ENCODE results near the gene SMCO2.

The SMCO2 gene

DNA sequence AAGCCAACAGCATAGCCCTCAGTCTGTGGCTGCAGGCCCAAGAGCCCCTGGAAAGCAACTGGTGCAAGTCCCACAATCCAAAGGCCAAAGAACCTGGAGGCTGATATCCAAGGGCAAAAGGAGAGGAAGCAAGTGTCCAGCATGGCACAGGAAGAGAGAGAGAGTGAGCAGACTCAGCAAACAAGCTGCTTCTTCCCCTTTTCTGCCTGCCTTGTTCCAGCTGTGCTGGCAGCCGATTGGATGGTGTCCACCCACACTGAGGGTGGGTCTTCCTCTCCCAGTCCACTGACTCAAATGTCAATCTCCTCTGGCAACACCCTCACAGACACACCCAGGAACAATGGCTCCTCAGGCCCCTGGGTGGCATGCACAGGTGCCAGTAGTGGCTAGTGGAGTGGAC lies 33.5 kb downstream of the SMCO2 start:
- ChIA-PET POLR2A (no interaction called here), CTCF (no interaction called here)
- no peaks in the 10 kb centered on the region for H3K9me3 ChIP-seq (ENCODE audit: control insufficient read depth, insufficient read depth, low read depth, low read length)
- TF ChIP-seq YY1 (tag by site-specific recombination; IDR thresholded peaks at IDR 0.05) (no peak), ZNF555 (tag by site-specific recombination; conservative IDR thresholded peaks at IDR 0.05) (no peak), ZNF701 (tag by site-specific recombination; IDR thresholded peaks at IDR 0.05) (no peak), ZNF311 (tag by site-specific recombination; IDR thresholded peaks at IDR 0.05; ENCODE audit: borderline replicate concordance) (no peak), ZNF433 (tag by site-specific recombination; IDR thresholded peaks at IDR 0.05; ENCODE audit: low read depth) (no peak), KLF7 (tag by site-specific recombination; IDR thresholded peaks at IDR 0.05; ENCODE audit: borderline replicate concordance) (no peak), ZNF830 (tag by site-specific recombination; IDR thresholded peaks at IDR 0.05; ENCODE audit: low read depth) (no peak), WT1 (tag by site-specific recombination; IDR thresholded peaks at IDR 0.05) (no peak), ZNF416 (tag by site-specific recombination; IDR thresholded peaks at IDR 0.05) (no peak), ZNF707 (tag by site-specific recombination; IDR thresholded peaks at IDR 0.05) (no peak), ZNF341 (tag by site-specific recombination; IDR thresholded peaks at IDR 0.05; ENCODE audit: low read depth) (no peak)
- TF ChIP-seq, protein P1, sequence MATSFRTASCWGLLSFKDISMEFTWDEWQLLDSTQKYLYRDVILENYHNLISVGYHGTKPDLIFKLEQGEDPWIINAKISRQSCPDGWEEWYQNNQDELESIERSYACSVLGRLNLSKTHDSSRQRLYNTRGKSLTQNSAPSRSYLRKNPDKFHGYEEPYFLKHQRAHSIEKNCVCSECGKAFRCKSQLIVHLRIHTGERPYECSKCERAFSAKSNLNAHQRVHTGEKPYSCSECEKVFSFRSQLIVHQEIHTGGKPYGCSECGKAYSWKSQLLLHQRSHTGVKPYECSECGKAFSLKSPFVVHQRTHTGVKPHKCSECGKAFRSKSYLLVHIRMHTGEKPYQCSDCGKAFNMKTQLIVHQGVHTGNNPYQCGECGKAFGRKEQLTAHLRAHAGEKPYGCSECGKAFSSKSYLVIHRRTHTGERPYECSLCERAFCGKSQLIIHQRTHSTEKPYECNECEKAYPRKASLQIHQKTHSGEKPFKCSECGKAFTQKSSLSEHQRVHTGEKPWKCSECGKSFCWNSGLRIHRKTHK (tag by site-specific recombination; IDR thresholded peaks at IDR 0.05): no peak
- TF ChIP-seq, protein P2, sequence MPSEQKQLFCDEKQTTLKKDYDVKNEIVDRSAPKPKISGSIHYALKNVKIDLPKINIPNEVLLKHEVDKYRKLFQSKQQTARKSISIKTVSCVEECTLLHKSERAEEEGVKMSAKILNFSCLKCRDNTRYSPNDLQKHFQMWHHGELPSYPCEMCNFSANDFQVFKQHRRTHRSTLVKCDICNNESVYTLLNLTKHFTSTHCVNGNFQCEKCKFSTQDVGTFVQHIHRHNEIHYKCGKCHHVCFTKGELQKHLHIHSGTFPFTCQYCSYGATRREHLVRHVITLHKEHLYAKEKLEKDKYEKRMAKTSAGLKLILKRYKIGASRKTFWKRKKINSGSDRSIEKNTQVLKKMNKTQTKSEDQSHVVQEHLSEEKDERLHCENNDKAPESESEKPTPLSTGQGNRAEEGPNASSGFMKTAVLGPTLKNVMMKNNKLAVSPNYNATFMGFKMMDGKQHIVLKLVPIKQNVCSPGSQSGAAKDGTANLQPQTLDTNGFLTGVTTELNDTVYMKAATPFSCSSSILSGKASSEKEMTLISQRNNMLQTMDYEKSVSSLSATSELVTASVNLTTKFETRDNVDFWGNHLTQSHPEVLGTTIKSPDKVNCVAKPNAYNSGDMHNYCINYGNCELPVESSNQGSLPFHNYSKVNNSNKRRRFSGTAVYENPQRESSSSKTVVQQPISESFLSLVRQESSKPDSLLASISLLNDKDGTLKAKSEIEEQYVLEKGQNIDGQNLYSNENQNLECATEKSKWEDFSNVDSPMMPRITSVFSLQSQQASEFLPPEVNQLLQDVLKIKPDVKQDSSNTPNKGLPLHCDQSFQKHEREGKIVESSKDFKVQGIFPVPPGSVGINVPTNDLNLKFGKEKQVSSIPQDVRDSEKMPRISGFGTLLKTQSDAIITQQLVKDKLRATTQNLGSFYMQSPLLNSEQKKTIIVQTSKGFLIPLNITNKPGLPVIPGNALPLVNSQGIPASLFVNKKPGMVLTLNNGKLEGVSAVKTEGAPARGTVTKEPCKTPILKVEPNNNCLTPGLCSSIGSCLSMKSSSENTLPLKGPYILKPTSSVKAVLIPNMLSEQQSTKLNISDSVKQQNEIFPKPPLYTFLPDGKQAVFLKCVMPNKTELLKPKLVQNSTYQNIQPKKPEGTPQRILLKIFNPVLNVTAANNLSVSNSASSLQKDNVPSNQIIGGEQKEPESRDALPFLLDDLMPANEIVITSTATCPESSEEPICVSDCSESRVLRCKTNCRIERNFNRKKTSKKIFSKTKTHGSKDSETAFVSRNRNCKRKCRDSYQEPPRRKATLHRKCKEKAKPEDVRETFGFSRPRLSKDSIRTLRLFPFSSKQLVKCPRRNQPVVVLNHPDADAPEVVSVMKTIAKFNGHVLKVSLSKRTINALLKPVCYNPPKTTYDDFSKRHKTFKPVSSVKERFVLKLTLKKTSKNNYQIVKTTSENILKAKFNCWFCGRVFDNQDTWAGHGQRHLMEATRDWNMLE (tag by site-specific recombination; conservative IDR thresholded peaks at IDR 0.05; ENCODE audit: low read depth): no peak
- H3K4me1 ChIP-seq (ENCODE audit: control insufficient read depth, insufficient read depth, low read length): no peaks in the 10 kb centered on the region
- H3K4me3 ChIP-seq (ENCODE audit: low read depth, low read length): no peak overlapping the region
- H3K36me3 ChIP-seq (ENCODE audit: control insufficient read depth in 2 of 2, insufficient read depth in 1 of 2, low read length in 2 of 2): no peaks in the 10 kb centered on the region
- no peak overlapping the region for H3K27ac ChIP-seq (ENCODE audit: extremely low read depth, low read depth, low read length)

DNA sequence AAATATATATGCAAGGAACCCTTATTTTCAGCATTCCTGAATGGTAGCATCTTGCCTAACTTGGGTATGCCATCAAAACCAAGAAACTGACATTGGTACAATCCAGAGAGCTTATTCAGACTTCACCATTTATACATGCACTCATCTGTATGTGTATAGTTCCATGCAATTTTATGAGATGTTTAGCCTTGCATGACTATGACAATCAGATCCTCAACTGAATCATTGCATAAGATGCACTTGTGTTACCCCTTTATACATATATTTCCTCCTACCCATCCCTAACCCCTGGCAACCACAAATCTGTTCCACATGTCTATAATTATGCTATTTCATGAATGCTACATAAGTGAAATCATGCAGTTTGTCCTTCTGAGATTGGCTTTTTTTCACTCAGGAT lies 40.4 kb downstream of the SMCO2 start:
- H3K4me3 ChIP-seq (ENCODE audit: low read depth, low read length): no peak overlapping the region
- no peaks in the 10 kb centered on the region for H3K9me3 ChIP-seq (ENCODE audit: control insufficient read depth, insufficient read depth, low read depth, low read length)
- no peaks in the 10 kb centered on the region for H3K4me1 ChIP-seq (ENCODE audit: control insufficient read depth, insufficient read depth, low read length)
- no peaks in the 10 kb centered on the region for H3K36me3 ChIP-seq (ENCODE audit: control insufficient read depth in 2 of 2, insufficient read depth in 1 of 2, low read length in 2 of 2)
- TF ChIP-seq ZNF23 (tag by site-specific recombination; IDR thresholded peaks at IDR 0.05; ENCODE audit: borderline replicate concordance) (no peak), ZNF830 (tag by site-specific recombination; IDR thresholded peaks at IDR 0.05; ENCODE audit: low read depth) (no peak), ZNF560 (tag by site-specific recombination; IDR thresholded peaks at IDR 0.05; ENCODE audit: borderline replicate concordance) (no peak), ZFP3 (tag by site-specific recombination; IDR thresholded peaks at IDR 0.05; ENCODE audit: low read depth) (no peak), ZNF155 (tag by site-specific recombination; IDR thresholded peaks at IDR 0.05) (no peak), ZNF610 (tag by site-specific recombination; IDR thresholded peaks at IDR 0.05; ENCODE audit: borderline replicate concordance) (no peak), ZBTB1 (tag by site-specific recombination; IDR thresholded peaks at IDR 0.05) (no peak), ATF2 (tag by site-specific recombination; IDR thresholded peaks at IDR 0.05; ENCODE audit: low read depth) (no peak), ZNF302 (tag by site-specific recombination; IDR thresholded peaks at IDR 0.05; ENCODE audit: low read depth) (no peak), BCL11A (tag by site-specific recombination; IDR thresholded peaks at IDR 0.05; ENCODE audit: low read depth) (no peak), ZNF843 (tag by site-specific recombination; IDR thresholded peaks at IDR 0.05) (no peak), SP2 (tag by site-specific recombination; IDR thresholded peaks at IDR 0.05) (no peak), ZNF521 (tag by site-specific recombination; IDR thresholded peaks at IDR 0.05) (no peak)
- TF ChIP-seq, protein P3, sequence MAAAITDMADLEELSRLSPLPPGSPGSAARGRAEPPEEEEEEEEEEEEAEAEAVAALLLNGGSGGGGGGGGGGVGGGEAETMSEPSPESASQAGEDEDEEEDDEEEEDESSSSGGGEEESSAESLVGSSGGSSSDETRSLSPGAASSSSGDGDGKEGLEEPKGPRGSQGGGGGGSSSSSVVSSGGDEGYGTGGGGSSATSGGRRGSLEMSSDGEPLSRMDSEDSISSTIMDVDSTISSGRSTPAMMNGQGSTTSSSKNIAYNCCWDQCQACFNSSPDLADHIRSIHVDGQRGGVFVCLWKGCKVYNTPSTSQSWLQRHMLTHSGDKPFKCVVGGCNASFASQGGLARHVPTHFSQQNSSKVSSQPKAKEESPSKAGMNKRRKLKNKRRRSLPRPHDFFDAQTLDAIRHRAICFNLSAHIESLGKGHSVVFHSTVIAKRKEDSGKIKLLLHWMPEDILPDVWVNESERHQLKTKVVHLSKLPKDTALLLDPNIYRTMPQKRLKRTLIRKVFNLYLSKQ (tag by site-specific recombination; IDR thresholded peaks at IDR 0.05; ENCODE audit: borderline replicate concordance): no peak
- no peak overlapping the region for H3K27ac ChIP-seq (ENCODE audit: extremely low read depth, low read depth, low read length)
- POLR2A ChIA-PET: no interaction called here
- CTCF ChIA-PET: no interaction called here

All from HEK293 (cell line).